ENCODE data around the gene GALNT5.

- TF ChIP-seq CTCF (IDR thresholded peaks at IDR 0.05): no peak
- TF ChIP-seq POLR2A (IDR thresholded peaks at IDR 0.05): no peak
Observed at GRCh38 chr2:157245144-157245840, 12.2 kb upstream of the GALNT5 start.
